Kidney (tissue), 14 donors: ENCODE data around the gene GALNT9. TPM values are rescaled to one million over a fixed set of nuclear protein-coding genes. Genes with fewer than 3 reads are reported as not detected.

Source experiments
- DNase-seq, 5 donors: peaks; one replicate each; pipeline ENCODE4 v3.0.0-alpha.2; 2013 to 2020
- FAIRE-seq: peaks from 2 replicates; lab custom pipeline; 2012; peaks lifted over from hg19 to GRCh38; lab: Jason Lieb, UNC
- H3K27ac ChIP-seq, 2 donors: one replicate each; pipeline ENCODE4 v1.7.0; 2013; ENCODE audit warnings: low read depth in 2 of 2, low read length in 2 of 2, inconsistent platforms in 1 of 2
- H3K27me3 ChIP-seq: one replicate; pipeline ENCODE4 v1.7.1; 2013; ENCODE audit warnings: low read length, inconsistent platforms; ENCODE audit not compliant: control insufficient read depth, insufficient read depth
- H3K36me3 ChIP-seq, 3 donors: one replicate each; pipeline versions ENCODE4 v1.7.0 to v1.7.1; 2013; ENCODE audit warnings: low read length in 3 of 3, control low read depth in 1 of 3, inconsistent platforms in 1 of 3; ENCODE audit not compliant: insufficient read depth in 3 of 3, control insufficient read depth in 2 of 3
- H3K4me1 ChIP-seq, 3 donors: one replicate each; pipeline versions ENCODE4 v1.7.0 to v1.7.1; 2013; ENCODE audit warnings: low read length in 3 of 3, inconsistent platforms in 1 of 3, low read depth in 1 of 3; ENCODE audit not compliant: control insufficient read depth in 2 of 3, insufficient read depth in 2 of 3
- H3K4me3 ChIP-seq, 3 donors: one replicate each; pipeline versions ENCODE4 v1.7.0 to v1.8.1; 2013; ENCODE audit warnings: low read length in 3 of 3, control low read depth in 1 of 3, inconsistent platforms in 1 of 3
- H3K9ac ChIP-seq, 3 donors: one replicate each; pipeline versions ENCODE4 v1.7.0 to v1.7.1; 2013; ENCODE audit warnings: low read length in 3 of 3, control low read depth in 1 of 3, inconsistent platforms in 1 of 3
- H3K9me3 ChIP-seq, 3 donors: one replicate each; pipeline versions ENCODE4 v1.7.0 to v1.7.1; 2013; ENCODE audit warnings: low read length in 3 of 3, control low read depth in 1 of 3, inconsistent platforms in 1 of 3; ENCODE audit not compliant: control insufficient read depth in 2 of 3, insufficient read depth in 1 of 3
- CTCF ChIP-seq: IDR thresholded peaks from 3 replicates; pipeline ENCODE4 v1.5.1; 2012; ENCODE audit warnings: mild to moderate bottlenecking, moderate library complexity, borderline replicate concordance; ENCODE audit not compliant: insufficient read depth; ENCODE audit errors: extremely low read depth
- intact Hi-C: fragments of 100-400 bp; cut with DNase I; formaldehyde crosslinking; loops from one replicate; pipeline ENCODE4 v1.11.1; 2022
- polyA plus RNA-seq: library from polyadenylated mRNA; stranded (reverse); fragments of 350-450 nt; fragmentation: Illumina TruSeq; extraction: RNeasy Lipid Tissue Mini Kit (QIAGEN cat#74804); gene quantifications from one replicate; pipeline ENCODE4 v1.2.3, GENCODE V29; 2014; ENCODE audit warnings: low read depth, low replicate concordance; ENCODE audit not compliant: insufficient read depth
- total RNA-seq: library from RNA; stranded (reverse); fragmentation: NEBNext Ultra II Directional; extraction: Animal tissue kit (Norgen Biotek cat#: 25700); gene quantifications from one replicate; pipeline ENCODE4 v1.2.1, GENCODE V29; 2021
- donor health status: control.
- donor health status: control.
- donor health status: control.
- donor health status: control.
- donor health status: control.
- donor health status: DM: yes; HTN: yes; CAD: no.
- donor health status: Normal renal cell carcinoma (clear cell type).

Gene GALNT9
- total and polyA plus RNA-seq, 2 donors from 2014 or later: 4.8 to 20.7 TPM

GRCh38 chr12:132236930-132237771 lies 92.2 kb downstream of the GALNT9 start:
- H3K9me3 ChIP-seq: no peaks in the 10 kb centered on the region
- H3K9ac ChIP-seq: no peak overlapping the region
- TF ChIP-seq CTCF: no peak
- peak in 1 of 5 donors; percentile 57 for DNase-seq
- H3K4me1 ChIP-seq: peaks cover 0 to 2% (median 2%) of the 10 kb centered on the region in 3 donors
- H3K27ac ChIP-seq: no peak overlapping the region
- H3K27me3 ChIP-seq: peaks cover 3% of the 10 kb centered on the region
- FAIRE-seq: no peak
- no peaks in the 10 kb centered on the region for H3K36me3 ChIP-seq
- no peak overlapping the region for H3K4me3 ChIP-seq
- intact Hi-C loops: no loop called here

DNA sequence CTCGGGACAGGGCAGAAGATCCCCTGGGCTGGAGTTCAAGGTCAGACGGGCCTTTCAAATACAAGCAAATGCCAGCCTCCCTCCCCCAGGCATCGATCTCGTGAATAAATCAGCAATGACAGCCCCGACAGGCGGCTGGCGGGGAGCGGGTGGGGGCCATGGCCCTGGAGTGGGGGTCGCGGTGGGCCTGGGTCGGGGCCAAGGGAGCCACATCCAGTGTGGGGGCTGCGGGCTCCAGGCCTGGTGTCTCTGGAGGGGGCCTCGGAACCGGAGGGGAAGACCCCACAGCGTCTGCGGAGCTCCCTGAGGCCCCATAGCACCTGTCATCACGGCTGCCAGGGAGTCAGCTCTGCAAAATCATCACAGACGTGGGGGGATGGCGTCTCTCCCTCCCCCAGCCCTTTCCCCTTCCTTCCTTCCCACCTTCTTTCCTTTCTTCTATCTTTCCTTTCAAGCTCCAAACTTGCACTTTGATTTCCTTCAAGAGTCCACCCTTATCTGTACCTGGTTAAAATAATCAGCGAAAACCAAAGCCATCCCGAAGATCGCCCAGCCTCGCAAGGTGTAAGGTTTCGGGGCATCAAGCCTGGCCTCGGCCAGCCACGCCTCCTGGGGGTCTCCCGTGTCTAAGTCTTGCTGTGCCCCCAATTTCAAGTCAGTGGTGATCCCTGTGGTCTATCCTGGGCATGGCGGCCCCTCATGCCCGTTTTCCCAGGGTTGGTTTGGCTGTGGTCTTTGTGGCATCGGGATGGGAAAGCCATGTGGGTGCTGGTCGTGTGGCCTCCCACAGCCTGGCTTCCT lies 93.1 kb downstream of the GALNT9 start:
- intact Hi-C loops: no loop called here
- no peak overlapping the region for H3K9ac ChIP-seq
- no peak for TF ChIP-seq CTCF
- no peaks in the 10 kb centered on the region for H3K9me3 ChIP-seq
- H3K4me3 ChIP-seq: no peak overlapping the region
- FAIRE-seq: no peak
- peaks cover 0 to 2% (median 2%) of the 10 kb centered on the region in 3 donors for H3K4me1 ChIP-seq
- no peak overlapping the region for H3K27ac ChIP-seq
- H3K27me3 ChIP-seq: peaks cover 3% of the 10 kb centered on the region
- DNase-seq: peak in 1 of 5 donors; percentile 51
- H3K36me3 ChIP-seq: no peaks in the 10 kb centered on the region

GRCh38 chr12:132235116-132235820 lies 94.1 kb downstream of the GALNT9 start:
- no peak overlapping the region for H3K4me3 ChIP-seq
- H3K27me3 ChIP-seq: peaks cover 3% of the 10 kb centered on the region
- FAIRE-seq (no peak), DNase-seq (peak in 1 of 5 donors; percentile 38)
- H3K9ac ChIP-seq: no peak overlapping the region
- no peak overlapping the region for H3K27ac ChIP-seq
- intact Hi-C loops: no loop called here
- H3K36me3 ChIP-seq: no peaks in the 10 kb centered on the region
- H3K9me3 ChIP-seq: no peaks in the 10 kb centered on the region
- no peak for TF ChIP-seq CTCF
- peaks cover 0 to 2% (median 2%) of the 10 kb centered on the region in 3 donors for H3K4me1 ChIP-seq
